HCT116 (cell line): ENCODE data around the gene HEG1. TPM values are rescaled to one million over a fixed set of nuclear protein-coding genes. Genes with fewer than 3 reads are reported as not detected.

Source experiments
- ATAC-seq: fragments of 200-7000 bp; cut with Tn5 transposase; 2 replicates; pipeline ENCODE4 v1.9.1; 2020; ENCODE audit warnings: mild to moderate bottlenecking, moderate library complexity
- BruUV-seq: library from RNA; stranded (reverse); fragments of 400-500 nt; replicated peaks from 2 replicates; lab custom pipeline; 2021; lab: Mats Ljungman, UMichigan
- CTCF ChIA-PET: fragments of 300-600 bp; sonication (Branson Sonifier 250); formaldehyde crosslinking; loops from one replicate; lab custom pipeline; 2021; ENCODE audit warnings: antibody characterized with exemption; lab: Charles Lee
- POLR2A ChIA-PET: fragments of 300-600, 350-600 bp; sonication (Branson Sonifier 250); formaldehyde crosslinking; loops from one replicate; lab custom pipeline; 2021; ENCODE audit warnings: antibody characterized with exemption; lab: Charles Lee
- RAD21 ChIA-PET, 2 experiments: fragments of 300-600 bp; sonication (Branson Sonifier 250); formaldehyde crosslinking; loops; one replicate each; lab custom pipeline; 2023; ENCODE audit warnings: low total read pairs in 2 of 2; ENCODE audit not compliant: uncharacterized antibody in 2 of 2, unreplicated experiment in 2 of 2, low non-redundant PET in 1 of 2; lab: Charles Lee
- DNase-seq: peaks from one replicate; pipeline ENCODE4 v3.0.0-alpha.2; 2010; ENCODE audit warnings: low read depth, low spot score
- H2AFZ ChIP-seq: fragments of 200-600 bp; shearing (Covaris generic), sonication (generic); 2 replicates; pipeline ENCODE4 v1.6.1; 2017; ENCODE audit warnings: low read depth, mixed run types, mixed read lengths, antibody characterized with exemption, low read length; ENCODE audit not compliant: poor library complexity, severe bottlenecking
- H3K27ac ChIP-seq: 2 replicates; pipeline ENCODE4 v1.5.1; 2012; ENCODE audit warnings: low read depth, low read length
- H3K27me3 ChIP-seq: fragments of 200-600 bp; sonication (generic); 2 replicates; pipeline ENCODE4 v1.6.1; 2016; ENCODE audit warnings: mixed run types, low read length, mixed read lengths; ENCODE audit not compliant: insufficient read depth
- H3K36me3 ChIP-seq, 2 experiments: fragments of 200-500 bp in 1 of 2; fragments of 200-600 bp in 1 of 2; sonication (Bioruptor generic) in 1 of 2; sonication (generic) in 1 of 2; 2 replicates each; pipeline versions ENCODE4 v1.5.1 to v1.6.1; 2014 to 2016; ENCODE audit warnings: low read length in 2 of 2, inconsistent platforms in 1 of 2, mixed read lengths in 1 of 2, mixed run types in 1 of 2; ENCODE audit not compliant: insufficient read depth in 2 of 2, control insufficient read depth in 1 of 2
- H3K4me1 ChIP-seq, 2 experiments: fragments of 200-600 bp in 1 of 2; sonication (generic) in 1 of 2; 2 replicates each; pipeline versions ENCODE4 v1.5.1 to v1.6.1; 2012 to 2017; ENCODE audit warnings: low read length in 2 of 2, inconsistent platforms in 1 of 2, mild to moderate bottlenecking in 1 of 2, mixed read lengths in 1 of 2, mixed run types in 1 of 2, moderate library complexity in 1 of 2; ENCODE audit not compliant: insufficient read depth in 2 of 2, control insufficient read depth in 1 of 2
- H3K4me2 ChIP-seq: fragments of 200-600 bp; sonication (generic); 2 replicates; pipeline ENCODE4 v1.6.1; 2017; ENCODE audit warnings: mixed run types, low read length, mixed read lengths
- H3K4me3 ChIP-seq, 2 experiments: fragments of 200-600 bp in 1 of 2; sonication (generic) in 1 of 2; replicated peaks in 1 of 2; 2 replicates each; pipeline ENCODE4 v1.5.1; 2011 to 2016; ENCODE audit warnings: low read length in 2 of 2, control low read depth in 1 of 2, low read depth in 1 of 2, mild to moderate bottlenecking in 1 of 2, mixed read lengths in 1 of 2, mixed run types in 1 of 2
- H3K79me2 ChIP-seq: fragments of 200-600 bp; sonication (generic); 2 replicates; pipeline ENCODE4 v1.6.1; 2017; ENCODE audit warnings: mild to moderate bottlenecking, mixed run types, low read length, moderate library complexity, mixed read lengths; ENCODE audit not compliant: insufficient read depth
- H3K9ac ChIP-seq: fragments of 200-600 bp; sonication (generic); 2 replicates; pipeline ENCODE4 v1.6.1; 2016; ENCODE audit warnings: low read length, mixed read lengths
- H3K9me2 ChIP-seq: fragments of 200-600 bp; sonication (generic), shearing (Covaris generic); 2 replicates; pipeline ENCODE4 v1.6.1; 2017; ENCODE audit warnings: mixed run types, mild to moderate bottlenecking, moderate library complexity; ENCODE audit not compliant: insufficient read depth
- H3K9me3 ChIP-seq, 2 experiments: fragments of 200-500 bp in 1 of 2; fragments of 200-600 bp in 1 of 2; sonication (Bioruptor generic) in 1 of 2; sonication (generic) in 1 of 2; 2 replicates each; pipeline ENCODE4 v1.6.1; 2014 to 2017; ENCODE audit warnings: low read length in 2 of 2, mixed read lengths in 2 of 2, inconsistent platforms in 1 of 2, low read depth in 1 of 2, mild to moderate bottlenecking in 1 of 2, mixed run types in 1 of 2, moderate library complexity in 1 of 2; ENCODE audit not compliant: control insufficient read depth in 1 of 2, insufficient read depth in 1 of 2
- H4K20me1 ChIP-seq: fragments of 200-600 bp; sonication (generic), shearing (Covaris generic); 2 replicates; pipeline ENCODE4 v1.6.1; 2017; ENCODE audit warnings: mixed run types, mild to moderate bottlenecking, moderate library complexity; ENCODE audit not compliant: insufficient read depth
- ATF3 ChIP-seq: IDR thresholded peaks from 2 replicates; pipeline ENCODE4 v1.6.1; 2012
- CEBPB ChIP-seq: IDR thresholded peaks from 2 replicates; pipeline ENCODE4 v1.6.1; 2012; ENCODE audit warnings: low read depth
- CTCF ChIP-seq, 3 experiments: fragments of 200-600 bp in 1 of 3; sonication (generic) in 1 of 3; IDR thresholded peaks in 2 of 3; conservative IDR thresholded peaks in 1 of 3; 2 replicates each; pipeline ENCODE4 v1.5.1; 2012 to 2017; ENCODE audit warnings: low read depth in 2 of 3, low read length in 2 of 3, antibody characterized with exemption in 1 of 3, borderline replicate concordance in 1 of 3, control low read depth in 1 of 3, mild to moderate bottlenecking in 1 of 3, mixed read lengths in 1 of 3, mixed run types in 1 of 3, moderate library complexity in 1 of 3; ENCODE audit not compliant: insufficient read depth in 1 of 3
- EGR1 ChIP-seq: IDR thresholded peaks from 2 replicates; pipeline ENCODE4 v1.6.1; 2012; ENCODE audit warnings: low read depth
- EZH2 ChIP-seq: fragments of 200-600 bp; sonication (generic); IDR thresholded peaks from 2 replicates; pipeline ENCODE4 v1.6.1; 2017; ENCODE audit warnings: antibody characterized with exemption, mixed run types
- EZH2phosphoT487 ChIP-seq: fragments of 200-600 bp; IDR thresholded peaks from 2 replicates; pipeline ENCODE4 v1.6.1; 2018; ENCODE audit warnings: antibody characterized with exemption, borderline replicate concordance
- FOSL1 ChIP-seq: IDR thresholded peaks from 2 replicates; pipeline ENCODE4 v1.6.1; 2012; ENCODE audit warnings: low read depth
- JUND ChIP-seq: IDR thresholded peaks from 2 replicates; pipeline ENCODE4 v1.6.1; 2012
- MAX ChIP-seq: IDR thresholded peaks from 2 replicates; pipeline ENCODE4 v1.6.1; 2012
- POLR2AphosphoS5 ChIP-seq: IDR thresholded peaks from 2 replicates; pipeline ENCODE4 v1.6.1; 2011; ENCODE audit warnings: mild to moderate bottlenecking, low read depth, low read length, moderate library complexity
- RAD21 ChIP-seq: IDR thresholded peaks from 2 replicates; pipeline ENCODE4 v1.6.1; 2012; ENCODE audit warnings: low read depth, mild to moderate bottlenecking
- SRF ChIP-seq: IDR thresholded peaks from 2 replicates; pipeline ENCODE4 v1.6.1; 2012; ENCODE audit warnings: low read depth
- YY1 ChIP-seq: IDR thresholded peaks from 2 replicates; pipeline ENCODE4 v1.6.1; 2011; ENCODE audit warnings: low read length, low read depth, moderate library complexity, mild to moderate bottlenecking; ENCODE audit not compliant: insufficient replicate concordance; ENCODE audit errors: extremely low read depth
- ZNF274 ChIP-seq: fragments of 200-500 bp; sonication (Bioruptor generic); IDR thresholded peaks from 2 replicates; pipeline ENCODE4 v1.6.1; 2014; ENCODE audit warnings: mild to moderate bottlenecking, low read depth, low read length, inconsistent platforms
- intact Hi-C: fragments of 100-400 bp; cut with micrococcal nuclease; formaldehyde crosslinking; loops from 2 replicates; pipeline ENCODE4 v1.10.0; 2022
- total RNA-seq: library from RNA; stranded (reverse); gene quantifications from one replicate; pipeline ENCODE4 v1.2.1, GENCODE V29; 2021; ENCODE audit not compliant: unreplicated experiment

The HEG1 gene
- total RNA-seq, 1 experiment from 2014 or later, result 2.6 TPM

GRCh38 chr3:125008766-125009165 is 47.0 kb downstream of the HEG1 start:
- CTCF ChIA-PET, result no interaction called here
- H3K4me3 ChIP-seq, result no peak overlapping the region
- H4K20me1 ChIP-seq, result no peaks in the 10 kb centered on the region
- no peaks in the 10 kb centered on the region for H3K9me3 ChIP-seq
- no peak overlapping the region for H3K27ac ChIP-seq
- H3K36me3 ChIP-seq, result no peaks in the 10 kb centered on the region
- no peaks in the 10 kb centered on the region for H3K27me3 ChIP-seq
- RAD21 ChIA-PET, result no interaction called here
- ATAC-seq (no peak), DNase-seq (no peak)
- no peaks in the 10 kb centered on the region for H3K79me2 ChIP-seq
- no peak overlapping the region for H2AFZ ChIP-seq
- BruUV-seq, result no TSS peak
- no peaks in the 10 kb centered on the region for H3K9me2 ChIP-seq
- no peak overlapping the region for H3K4me2 ChIP-seq
- intact Hi-C loops, result no loop called here
- POLR2A ChIA-PET, result no interaction called here
- TF ChIP-seq EZH2 (no peak), MAX (no peak), RAD21 (no peak), ZNF274 (no peak), FOSL1 (no peak), CTCF (IDR thresholded peaks at IDR 0.05 in 2 of 3, conservative IDR thresholded peaks at IDR 0.05 in 1 of 3; ENCODE audit: borderline replicate concordance in 1 of 3, insufficient read depth in 1 of 3, low read depth in 2 of 3, low read length in 2 of 3) (no peak), YY1 (no peak), POLR2AphosphoS5 (no peak), SRF (no peak), EGR1 (no peak), ATF3 (no peak), CEBPB (no peak), EZH2phosphoT487 (no peak), JUND (no peak)
- H3K4me1 ChIP-seq, result no peaks in the 10 kb centered on the region
- no peak overlapping the region for H3K9ac ChIP-seq
